OCI-LY7 (cell line): Measurements from ENCODE around the gene APBA1. TPM values are rescaled to one million over a fixed set of nuclear protein-coding genes. Genes with fewer than 3 reads are reported as not detected.

Source experiments
- BruUV-seq: library from RNA; stranded (reverse); fragments of 400-500 nt; replicated peaks from 2 replicates; lab custom pipeline; 2021; lab: Mats Ljungman, UMichigan
- CTCF ChIA-PET: fragments of 300-600 bp; sonication (Branson Sonifier 250); formaldehyde crosslinking; loops from one replicate; lab custom pipeline; 2022; ENCODE audit warnings: antibody characterized with exemption; ENCODE audit not compliant: unreplicated experiment; lab: Charles Lee
- POLR2A ChIA-PET: fragments of 300-600 bp; sonication (Branson Sonifier 250); formaldehyde crosslinking; loops from one replicate; lab custom pipeline; 2022; ENCODE audit warnings: antibody characterized with exemption; lab: Charles Lee
- DNase-seq: peaks from one replicate; pipeline ENCODE4 v3.0.0-alpha.2; 2015; ENCODE audit warnings: low spot score
- H2AFZ ChIP-seq: fragments of 200-600 bp; sonication (generic), shearing (Covaris generic); 2 replicates; pipeline ENCODE4 v1.6.1; 2014; ENCODE audit warnings: mild to moderate bottlenecking, antibody characterized with exemption, low read length, moderate library complexity
- H3K27ac ChIP-seq: fragments of 200-600 bp; sonication (generic); 2 replicates; pipeline ENCODE4 v1.5.1; 2014; ENCODE audit warnings: mixed run types, low read depth, mild to moderate bottlenecking, moderate library complexity, low read length, inconsistent platforms; ENCODE audit not compliant: poor library complexity, severe bottlenecking
- H3K36me3 ChIP-seq: fragments of 200-600 bp; sonication (generic); 2 replicates; pipeline ENCODE4 v1.6.1; 2014; ENCODE audit warnings: mild to moderate bottlenecking, antibody characterized with exemption, low read length, moderate library complexity, mixed read lengths; ENCODE audit not compliant: insufficient read depth
- H3K4me1 ChIP-seq: fragments of 200-600 bp; sonication (generic); 2 replicates; pipeline ENCODE4 v1.5.1; 2014; ENCODE audit warnings: mild to moderate bottlenecking, low read length; ENCODE audit not compliant: insufficient read depth, poor library complexity, severe bottlenecking
- H3K4me2 ChIP-seq: fragments of 200-600 bp; sonication (generic); 2 replicates; pipeline ENCODE4 v1.6.1; 2014; ENCODE audit warnings: mild to moderate bottlenecking, low read length
- H3K4me3 ChIP-seq: fragments of 200-600 bp; sonication (generic); 2 replicates; pipeline ENCODE4 v1.5.1; 2014; ENCODE audit warnings: mild to moderate bottlenecking, low read depth, low read length; ENCODE audit not compliant: poor library complexity, severe bottlenecking
- H3K79me2 ChIP-seq: fragments of 200-600 bp; sonication (generic); 2 replicates; pipeline ENCODE4 v1.6.1; 2016; ENCODE audit warnings: low read depth, mild to moderate bottlenecking, low read length, moderate library complexity, mixed read lengths; ENCODE audit not compliant: insufficient read depth
- H3K9me2 ChIP-seq: fragments of 200-600 bp; sonication (generic); 2 replicates; pipeline ENCODE4 v1.6.1; 2016; ENCODE audit warnings: mild to moderate bottlenecking, low read length, mixed read lengths; ENCODE audit not compliant: insufficient read depth
- H3K9me3 ChIP-seq: fragments of 200-600 bp; sonication (generic); 2 replicates; pipeline ENCODE4 v1.6.1; 2014; ENCODE audit warnings: mild to moderate bottlenecking, mixed run types, low read length, mixed read lengths
- H4K20me1 ChIP-seq: fragments of 200-600 bp; sonication (generic); 2 replicates; pipeline ENCODE4 v1.6.1; 2014; ENCODE audit warnings: mild to moderate bottlenecking, antibody characterized with exemption, low read length, moderate library complexity, mixed read lengths; ENCODE audit not compliant: insufficient read depth
- CTCF ChIP-seq: fragments of 200-600 bp; sonication (generic); conservative IDR thresholded peaks from 2 replicates; pipeline ENCODE4 v1.5.1; 2014; ENCODE audit warnings: mild to moderate bottlenecking, antibody characterized with exemption, low read length, moderate library complexity, mixed read lengths
- EZH2phosphoT487 ChIP-seq: fragments of 200-600 bp; sonication (generic); IDR thresholded peaks from 2 replicates; pipeline ENCODE4 v1.6.1; 2018; ENCODE audit warnings: low read depth, borderline replicate concordance, mild to moderate bottlenecking, mixed run types, antibody characterized with exemption, low read length, moderate library complexity, mixed read lengths
- intact Hi-C: fragments of 100-400 bp; cut with micrococcal nuclease; formaldehyde crosslinking; loops from one replicate; pipeline ENCODE4 v1.10.0; 2022; ENCODE audit not compliant: unreplicated experiment
- total RNA-seq, 2 experiments: library from RNA; depleted of rRNA in 1 of 2; stranded (reverse); fragments of >200 nt in 1 of 2; shearing (Covaris generic) in 1 of 2; gene quantifications; 2 replicates each; pipeline ENCODE4 v1.2.3, GENCODE V29; 2014 to 2022

Gene APBA1
- total RNA-seq, 2 experiments from 2014 or later, result not detected

GRCh38 chr9:69466151-69466550 is 206.0 kb downstream of the APBA1 start:
- Histone ChIP-seq H3K36me3 (no peaks in the 10 kb centered on the region), H3K4me2 (no peak overlapping the region), H2AFZ (no peak overlapping the region), H3K9me3 (no peaks in the 10 kb centered on the region), H3K9me2 (no peaks in the 10 kb centered on the region), H3K27ac (no peak overlapping the region), H4K20me1 (no peaks in the 10 kb centered on the region), H3K4me1 (no peaks in the 10 kb centered on the region), H3K4me3 (no peak overlapping the region), H3K79me2 (no peaks in the 10 kb centered on the region)
- DNase-seq, result no peak
- no TSS peak for BruUV-seq
- intact Hi-C loops, result no loop called here
- ChIA-PET CTCF (no interaction called here), POLR2A (no interaction called here)
- TF ChIP-seq EZH2phosphoT487, result no peak
- no peak for TF ChIP-seq CTCF

DNA sequence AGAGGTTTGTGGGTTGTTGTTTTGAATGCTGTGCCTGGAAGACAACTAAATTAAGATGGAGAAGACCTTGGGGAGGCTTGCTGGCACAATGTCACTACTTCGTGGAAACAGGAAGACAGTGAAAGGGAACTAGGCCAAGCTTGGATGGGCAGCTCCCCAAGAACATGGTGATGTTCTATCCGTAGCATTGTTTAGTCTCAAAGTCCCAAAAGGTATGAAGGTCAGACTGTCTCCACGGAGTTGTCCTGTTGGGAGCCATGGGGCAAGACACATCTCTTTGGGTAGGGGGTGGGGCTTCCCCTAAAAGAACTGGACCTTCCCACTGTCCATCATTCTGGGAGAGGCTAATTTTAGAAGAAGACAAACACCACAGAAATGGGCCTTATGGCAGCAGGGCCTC is 206.7 kb downstream of the APBA1 start:
- no peak overlapping the region for H3K4me2 ChIP-seq
- no peak overlapping the region for H2AFZ ChIP-seq
- BruUV-seq, result no TSS peak
- ChIA-PET POLR2A (no interaction called here), CTCF (no interaction called here)
- H3K9me2 ChIP-seq, result no peaks in the 10 kb centered on the region
- intact Hi-C loops, result no loop called here
- no peaks in the 10 kb centered on the region for H3K36me3 ChIP-seq
- no peak for DNase-seq
- TF ChIP-seq CTCF (no peak), EZH2phosphoT487 (no peak)
- H3K4me3 ChIP-seq, result no peak overlapping the region
- H3K79me2 ChIP-seq, result no peaks in the 10 kb centered on the region
- no peak overlapping the region for H3K27ac ChIP-seq
- no peaks in the 10 kb centered on the region for H3K9me3 ChIP-seq
- no peaks in the 10 kb centered on the region for H3K4me1 ChIP-seq
- no peaks in the 10 kb centered on the region for H4K20me1 ChIP-seq

GRCh38 chr9:69463497-69464068 is 208.6 kb downstream of the APBA1 start:
- no peak overlapping the region for H2AFZ ChIP-seq

More at GRCh38 chr9:69463497-69464068, 208.6 kb downstream of the APBA1 start:
- ChIA-PET POLR2A (no interaction called here), CTCF (no interaction called here)
- no peak overlapping the region for H3K4me2 ChIP-seq
- no peaks in the 10 kb centered on the region for H3K9me2 ChIP-seq
- no peak overlapping the region for H3K4me3 ChIP-seq
- H4K20me1 ChIP-seq, result no peaks in the 10 kb centered on the region
- no peaks in the 10 kb centered on the region for H3K4me1 ChIP-seq
- H3K27ac ChIP-seq, result no peak overlapping the region
- TF ChIP-seq EZH2phosphoT487 (no peak), CTCF (no peak)
- H3K36me3 ChIP-seq, result no peaks in the 10 kb centered on the region
- intact Hi-C loops, result no loop called here
- H3K79me2 ChIP-seq, result no peaks in the 10 kb centered on the region
- no peak for DNase-seq
- BruUV-seq, result no TSS peak
- no peaks in the 10 kb centered on the region for H3K9me3 ChIP-seq
